Ovary (tissue), 9 donors: ENCODE measurements around the gene SMCP. TPM values are rescaled to one million over a fixed set of nuclear protein-coding genes. Genes with fewer than 3 reads are reported as not detected.
A peak's percentile ranks its signal among the peaks of the same experiment; 100 is the strongest.

Experiments used
- DNase-seq, 5 donors: peaks; one replicate each; pipeline ENCODE4 v3.0.0-alpha.2; 2019 to 2020
- H3K27ac ChIP-seq, 2 donors: fragments of 200-600 bp; one replicate each; pipeline versions ENCODE4 v1.5.1 to v1.8.0; 2019 to 2022
- H3K27me3 ChIP-seq: fragments of 200-600 bp; one replicate; pipeline ENCODE4 v1.8.0; 2022
- H3K36me3 ChIP-seq: fragments of 200-600 bp; sonication (generic); one replicate; pipeline ENCODE4 v1.5.1; 2019
- H3K4me1 ChIP-seq: one replicate; pipeline ENCODE4 v1.8.1; 2013; ENCODE audit warnings: mild to moderate bottlenecking, moderate library complexity; ENCODE audit not compliant: insufficient read depth
- H3K4me3 ChIP-seq: fragments of 200-600 bp; sonication (generic); one replicate; pipeline ENCODE4 v1.5.1; 2017
- H3K9me3 ChIP-seq, 2 donors: fragments of 200-600 bp in 1 of 2; sonication (generic) in 1 of 2; one replicate each; pipeline versions ENCODE4 v1.5.1 to v1.8.1; 2013 to 2019; ENCODE audit warnings: mild to moderate bottlenecking in 1 of 2, moderate library complexity in 1 of 2
- CTCF ChIP-seq, 3 donors: fragments of 450-650 bp in 2 of 3; fragments of 200-600 bp in 1 of 3; IDR thresholded peaks; one replicate each; pipeline versions ENCODE4 v1.5.1 to v1.8.0; 2016 to 2022; ENCODE audit warnings: antibody characterized with exemption in 3 of 3, mild to moderate bottlenecking in 1 of 3
- EP300 ChIP-seq: sonication (generic); formaldehyde crosslinking; IDR thresholded peaks from one replicate; pipeline ENCODE4 v1.6.1; 2017; ENCODE audit warnings: antibody characterized with exemption
- POLR2A ChIP-seq: fragments of 450-650 bp; IDR thresholded peaks from one replicate; pipeline ENCODE4 v1.6.1; 2017; ENCODE audit warnings: antibody characterized with exemption, mild to moderate bottlenecking, moderate library complexity
- WGBS, 3 donors: extraction: QIAGEN DNeasy Blood & Tissue Kit in 1 of 3; methylation state at CpG; one replicate each; pipeline versions ENCODE4 v1.1.5 to v1.1.7; 2013 to 2017; 5-methylcytosine and 5-hydroxymethylcytosine counted together
- intact Hi-C, 4 donors: fragments of 100-400 bp; cut with DNase I; formaldehyde crosslinking; loops; one replicate each; pipeline versions ENCODE4 v1.11.0 to v1.15.1; 2022 to 2023
- polyA plus RNA-seq, 2 donors: library from polyadenylated mRNA; stranded (reverse); fragments of 200-250 nt in 1 of 2; fragments of 350-450 nt in 1 of 2; fragmentation: Illumina TruSeq in 1 of 2; extraction: RNeasy Lipid Tissue Mini Kit (QIAGEN cat#74804) in 1 of 2; gene quantifications; one replicate each; pipeline ENCODE4 v1.2.3, GENCODE V29; 2013 to 2014
- total RNA-seq, 7 donors: library from RNA; depleted of rRNA in 2 of 7; stranded (reverse); fragments of >200 nt in 2 of 7; fragmentation: NEBNext Ultra II Directional in 3 of 7; extraction: Animal tissue kit (Norgen Biotek cat#: 25700) in 3 of 7; gene quantifications; one replicate each; pipeline versions ENCODE4 v1.1.0 to v1.2.4, GENCODE V29; 2016 to 2023
- donor health status: DM: no; HTN: no; CAD: no; lungs with moderate emphysema.
- donor health status: DM: no; HTN: no; CAD: no.
- donor health status: Bipolar disorder and iron deficiency.
- donor health status: DM: yes; HTN: yes; CAD: no.
- donor health status: DM: no; HTN: no; CAD: no.
- donor health status: DM: yes; HTN: yes; CAD: no.

SMCP gene
- total and polyA plus RNA-seq, 9 donors: 0.18 to 0.35 TPM; not detected in 7

- Histone ChIP-seq H3K27ac (no peak overlapping the region), H3K9me3 (no peaks in the 10 kb centered on the region), H3K36me3 (no peaks in the 10 kb centered on the region), H3K4me1 (no peaks in the 10 kb centered on the region), H3K27me3 (no peaks in the 10 kb centered on the region), H3K4me3 (no peak overlapping the region)
- WGBS, 3 donors: 86 to 95% (median 94%) methylated on average over 2 of the region's 2 CpGs
- no peak for TF ChIP-seq CTCF (IDR thresholded peaks at IDR 0.05)
- TF ChIP-seq EP300: no peak
- TF ChIP-seq POLR2A: no peak
- DNase-seq: no peak
- intact Hi-C loops: no loop called here
These were observed 11.8 kb upstream of the SMCP start for GRCh38 chr1:152866321-152866720.

GRCh38 chr1:152869808-152870419 is 8.2 kb upstream of the SMCP start:
- Histone ChIP-seq H3K27ac (no peak overlapping the region), H3K27me3 (no peaks in the 10 kb centered on the region), H3K36me3 (no peaks in the 10 kb centered on the region), H3K9me3 (no peaks in the 10 kb centered on the region), H3K4me3 (no peak overlapping the region), H3K4me1 (no peaks in the 10 kb centered on the region)
- peak; percentile 49 to 70 (median 61) for DNase-seq
- 39 to 50% (median 48%) methylated on average over 9 of the region's 9 CpGs for WGBS, 3 donors
- intact Hi-C loops: loop anchor here in 1 of 4 donors (5.0 kb wide), 1 partner anchor 352 kb away; no protein-coding TSS in a partner anchor
- no peak for TF ChIP-seq POLR2A
- TF ChIP-seq EP300: no peak
- peak in 2 of 3 donors; percentile 28 to 30 for TF ChIP-seq CTCF (IDR thresholded peaks at IDR 0.05)

- 60 to 74% (median 68%) methylated on average over 17 of the region's 17 CpGs for WGBS, 3 donors
- intact Hi-C loops: loop anchor here in 1 of 4 donors (5.0 kb wide), 1 partner anchor 351 kb away; no protein-coding TSS in a partner anchor
- no peaks in the 10 kb centered on the region for H3K9me3 ChIP-seq
- DNase-seq: no peak
- H3K27me3 ChIP-seq: no peaks in the 10 kb centered on the region
- H3K4me3 ChIP-seq: no peak overlapping the region
- H3K36me3 ChIP-seq: no peaks in the 10 kb centered on the region
- no peaks in the 10 kb centered on the region for H3K4me1 ChIP-seq
- no peak for TF ChIP-seq EP300
- no peak overlapping the region for H3K27ac ChIP-seq
These were observed 7.0 kb upstream of the SMCP start for GRCh38 chr1:152870831-152871730.

GRCh38 chr1:152871731-152872126 is 6.4 kb upstream of the SMCP start:
- WGBS, 3 donors: 91 to 95% (median 94%) methylated on average over 6 of the region's 6 CpGs
- Histone ChIP-seq H3K9me3 (no peaks in the 10 kb centered on the region), H3K36me3 (no peaks in the 10 kb centered on the region), H3K27ac (no peak overlapping the region), H3K4me1 (no peaks in the 10 kb centered on the region), H3K27me3 (no peaks in the 10 kb centered on the region), H3K4me3 (no peak overlapping the region)
- no peak for DNase-seq
- TF ChIP-seq EP300 (no peak), CTCF (IDR thresholded peaks at IDR 0.05) (no peak), POLR2A (no peak)
- intact Hi-C loops: loop anchor here in 1 of 4 donors (5.0 kb wide), 1 partner anchor 351 kb away; no protein-coding TSS in a partner anchor
